Spleen (tissue), 7 donors: ENCODE measurements around the gene RHEB.

ENCODE experiments used
- POLR2A ChIP-seq, 3 donors: fragments of 450-650 bp; IDR thresholded peaks; one replicate each; pipeline ENCODE4 v1.5.1; 2017; ENCODE audit warnings: antibody characterized with exemption in 3 of 3, mild to moderate bottlenecking in 1 of 3
- TF ChIP-seq, protein P1 (sequence below), 11 experiments: fragments of 200-600 bp in 7 of 11; fragments of 450-650 bp in 4 of 11; sonication (generic) in 4 of 11; IDR thresholded peaks in 8 of 11; conservative IDR thresholded peaks in 3 of 11; 1 replicate in 7 of 11; 2 replicates in 4 of 11; pipeline versions ENCODE4 v1.4.0 to v1.8.0; 2016 to 2021; ENCODE audit warnings: antibody characterized with exemption in 11 of 11, inconsistent platforms in 4 of 11, mild to moderate bottlenecking in 1 of 11
- donor health status: DM: no; HTN: no; CAD: no; lungs with moderate emphysema.
- donor health status: DM: no; HTN: no; CAD: no.
- donor health status: DM: no; HTN: no; CAD: no.

DNA sequence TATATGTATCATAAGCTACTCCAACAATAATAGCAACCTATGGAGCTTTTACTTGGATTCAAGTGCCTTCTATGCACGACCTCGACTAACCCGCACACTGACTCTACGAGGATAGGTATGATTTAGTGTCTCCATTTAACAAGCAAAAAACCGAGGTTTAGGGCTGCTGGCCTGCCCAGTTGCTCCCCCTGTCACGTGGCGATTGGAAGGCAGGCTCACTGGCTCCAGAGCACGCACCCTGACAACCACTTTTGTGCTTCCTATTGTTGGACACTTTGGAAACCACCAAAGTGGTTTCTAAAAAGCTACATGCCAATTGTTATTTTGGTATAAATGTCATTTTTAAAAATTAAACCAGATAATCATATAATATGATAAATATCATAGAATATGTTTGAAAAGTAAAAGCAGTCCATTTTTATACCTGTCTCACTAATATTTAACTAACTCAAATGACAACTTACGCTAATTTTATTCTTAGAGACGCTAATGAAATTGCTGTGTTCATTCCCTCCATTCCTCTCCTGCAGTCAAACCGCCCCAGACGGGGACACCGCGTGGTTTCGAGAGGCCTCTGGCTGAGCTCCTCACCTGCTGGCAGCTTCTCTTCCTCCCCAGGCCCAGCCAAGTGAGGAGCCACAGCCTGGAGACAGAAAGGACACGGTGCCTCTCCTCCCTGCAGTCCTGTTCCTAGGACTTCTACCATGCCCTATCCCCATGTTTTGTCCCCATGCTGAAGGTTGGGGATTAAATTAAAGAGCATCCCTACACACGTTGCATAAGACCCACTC, 22.2 kb upstream of the RHEB start:
- TF ChIP-seq, protein P1, sequence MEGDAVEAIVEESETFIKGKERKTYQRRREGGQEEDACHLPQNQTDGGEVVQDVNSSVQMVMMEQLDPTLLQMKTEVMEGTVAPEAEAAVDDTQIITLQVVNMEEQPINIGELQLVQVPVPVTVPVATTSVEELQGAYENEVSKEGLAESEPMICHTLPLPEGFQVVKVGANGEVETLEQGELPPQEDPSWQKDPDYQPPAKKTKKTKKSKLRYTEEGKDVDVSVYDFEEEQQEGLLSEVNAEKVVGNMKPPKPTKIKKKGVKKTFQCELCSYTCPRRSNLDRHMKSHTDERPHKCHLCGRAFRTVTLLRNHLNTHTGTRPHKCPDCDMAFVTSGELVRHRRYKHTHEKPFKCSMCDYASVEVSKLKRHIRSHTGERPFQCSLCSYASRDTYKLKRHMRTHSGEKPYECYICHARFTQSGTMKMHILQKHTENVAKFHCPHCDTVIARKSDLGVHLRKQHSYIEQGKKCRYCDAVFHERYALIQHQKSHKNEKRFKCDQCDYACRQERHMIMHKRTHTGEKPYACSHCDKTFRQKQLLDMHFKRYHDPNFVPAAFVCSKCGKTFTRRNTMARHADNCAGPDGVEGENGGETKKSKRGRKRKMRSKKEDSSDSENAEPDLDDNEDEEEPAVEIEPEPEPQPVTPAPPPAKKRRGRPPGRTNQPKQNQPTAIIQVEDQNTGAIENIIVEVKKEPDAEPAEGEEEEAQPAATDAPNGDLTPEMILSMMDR (IDR thresholded peaks at IDR 0.05 in 8 of 11, conservative IDR thresholded peaks at IDR 0.05 in 3 of 11), result no peak
- no peak for TF ChIP-seq POLR2A (IDR thresholded peaks at IDR 0.05)
